K562 (cell line): ENCODE results near the gene UNC80. TPM values are rescaled to one million over a fixed set of nuclear protein-coding genes. Genes with fewer than 3 reads are reported as not detected.

ENCODE experiments used
- ATAC-seq: fragments of 200-7000 bp; cut with Tn5 transposase; 3 replicates; pipeline ENCODE4 v1.9.1; 2020; ENCODE audit warnings: moderate library complexity
- BruUV-seq: library from RNA; stranded (reverse); fragments of 400-500 nt; replicated peaks from 2 replicates; lab custom pipeline; 2021; lab: Mats Ljungman, UMichigan
- CTCF ChIA-PET: fragments of 300-600 bp; formaldehyde crosslinking; extraction: SDS; loops from one replicate; lab custom pipeline; 2021; ENCODE audit warnings: low intra/inter-chr PET ratio; lab: Yijun Ruan, JAX
- POLR2A ChIA-PET: fragments of 300-600, 350-650 bp; sonication (Branson Sonifier 250); formaldehyde crosslinking; extraction: SDS; loops from one replicate; lab custom pipeline; 2021; ENCODE audit warnings: antibody characterized with exemption, inconsistent platforms; lab: Yijun Ruan, JAX
- DNase-seq, 4 experiments: peaks; one replicate each; pipeline versions ENCODE4 v3.0.0 to v3.0.0-alpha.2; 2011 to 2018; ENCODE audit warnings: low spot score in 3 of 4, mixed read lengths in 3 of 4; ENCODE audit errors: extremely low read depth in 1 of 4
- FAIRE-seq: peaks from 2 replicates; lab custom pipeline; 2011; peaks lifted over from hg19 to GRCh38; lab: Jason Lieb, UNC
- H2AFZ ChIP-seq: 2 replicates; pipeline ENCODE4 v1.6.0; 2011; ENCODE audit warnings: low read depth, low read length, control low read depth, inconsistent platforms
- H3K27ac ChIP-seq: fragments of 200-600 bp; 3 replicates; pipeline ENCODE4 v1.8.0; 2011; ENCODE audit warnings: low read depth, mild to moderate bottlenecking, control low read depth, inconsistent platforms, low read length, moderate library complexity, mixed read lengths; ENCODE audit errors: extremely low read depth
- H3K27me3 ChIP-seq, 2 experiments: fragments of 300-600 bp in 1 of 2; 2 replicates in 1 of 2; 3 replicates in 1 of 2; pipeline versions ENCODE4 v1.6.0 to v1.8.0; 2011; ENCODE audit warnings: inconsistent platforms in 2 of 2, low read length in 2 of 2, mild to moderate bottlenecking in 1 of 2, mixed read lengths in 1 of 2, moderate library complexity in 1 of 2; ENCODE audit not compliant: control insufficient read depth in 2 of 2, insufficient read depth in 2 of 2
- H3K36me3 ChIP-seq: fragments of 300-600 bp; 3 replicates; pipeline ENCODE4 v1.8.0; 2011; ENCODE audit warnings: mild to moderate bottlenecking, low read length, inconsistent platforms; ENCODE audit not compliant: control insufficient read depth, insufficient read depth
- H3K4me1 ChIP-seq, 2 experiments: fragments of 200-600 bp in 1 of 2; replicated peaks in 1 of 2; 2 replicates in 1 of 2; 3 replicates in 1 of 2; pipeline versions ENCODE4 v1.5.1 to v1.8.0; 2011; ENCODE audit warnings: inconsistent platforms in 2 of 2, low read length in 2 of 2, mild to moderate bottlenecking in 1 of 2, mixed read lengths in 1 of 2, moderate library complexity in 1 of 2; ENCODE audit not compliant: control insufficient read depth in 2 of 2, insufficient read depth in 2 of 2
- H3K4me2 ChIP-seq: 2 replicates; pipeline ENCODE4 v1.6.1; 2011; ENCODE audit warnings: low read length, control low read depth, inconsistent platforms, mixed read lengths; ENCODE audit not compliant: insufficient read depth
- H3K4me3 ChIP-seq: fragments of 200-600 bp; sonication (generic), shearing (Covaris generic); 2 replicates; pipeline ENCODE4 v1.5.1; 2016; ENCODE audit warnings: control low read depth, inconsistent platforms
- H3K79me2 ChIP-seq: fragments of 200-600 bp; 3 replicates; pipeline ENCODE4 v1.8.0; 2011; ENCODE audit warnings: low read length, inconsistent platforms; ENCODE audit not compliant: control insufficient read depth, insufficient read depth
- H3K9ac ChIP-seq, 2 experiments: 2 replicates each; pipeline versions ENCODE4 v1.6.0 to v1.6.1; 2011; ENCODE audit warnings: low read depth in 2 of 2, low read length in 2 of 2, control low read depth in 1 of 2, inconsistent platforms in 1 of 2, mild to moderate bottlenecking in 1 of 2, mixed read lengths in 1 of 2; ENCODE audit not compliant: insufficient read depth in 1 of 2
- H3K9me1 ChIP-seq: one replicate; pipeline ENCODE4 v1.6.0; 2011; ENCODE audit warnings: inconsistent platforms, mild to moderate bottlenecking, low read length, moderate library complexity; ENCODE audit not compliant: control insufficient read depth, insufficient read depth
- H3K9me3 ChIP-seq: replicated peaks from 2 replicates; pipeline ENCODE4 v1.5.1; 2011; ENCODE audit warnings: low read depth, low read length, inconsistent platforms; ENCODE audit not compliant: control insufficient read depth, insufficient read depth
- H4K20me1 ChIP-seq: replicated peaks from 2 replicates; pipeline ENCODE4 v1.6.1; 2011; ENCODE audit warnings: low read length, inconsistent platforms, mixed read lengths; ENCODE audit not compliant: control insufficient read depth, insufficient read depth
- DLX4 ChIP-seq: fragments of 250-450 bp; sonication (Bioruptor Pico); IDR thresholded peaks from 2 replicates; pipeline ENCODE4 v1.6.1; 2021; ENCODE audit warnings: mild to moderate bottlenecking
- FOXO4 ChIP-seq: fragments of 450-650 bp; formaldehyde crosslinking; IDR thresholded peaks from 2 replicates; pipeline ENCODE4 v1.4.0; 2020; ENCODE audit warnings: mild to moderate bottlenecking, moderate library complexity
- KLF16 ChIP-seq: IDR thresholded peaks from 2 replicates; pipeline ENCODE4 v1.6.1; 2016; ENCODE audit warnings: antibody characterized with exemption
- TAF15 ChIP-seq: fragments of 200-400 bp; formaldehyde crosslinking; IDR thresholded peaks from 2 replicates; pipeline ENCODE4 v1.6.1; 2017; ENCODE audit warnings: mild to moderate bottlenecking, low read depth, low read length, moderate library complexity
- TSC22D4 ChIP-seq: fragments of 450-650 bp; IDR thresholded peaks from 2 replicates; pipeline ENCODE4 v1.6.1; 2016; ENCODE audit warnings: missing genetic modification characterization, missing biosample characterization, control low read depth
- ZBTB33 ChIP-seq: sonication (generic); formaldehyde crosslinking; IDR thresholded peaks from 2 replicates; pipeline ENCODE4 v1.8.1; 2023; ENCODE audit warnings: mild to moderate bottlenecking, missing genetic modification reagents
- ZFP36 ChIP-seq: fragments of 150-350 bp; IDR thresholded peaks from 2 replicates; pipeline ENCODE4 v1.6.1; 2018; ENCODE audit warnings: low read length, low read depth; ENCODE audit not compliant: partially characterized antibody
- WGBS: fragments of 100-300 bp; shearing (Covaris generic); methylation state at CpG from one replicate; pipeline ENCODE4 v1.1.6; 2016; ENCODE audit warnings: low coverage, mixed read lengths; ENCODE audit not compliant: insufficient coverage; ENCODE audit errors: missing lambda C conversion rate; 5-methylcytosine and 5-hydroxymethylcytosine counted together
- in situ Hi-C: fragments of 300-500 bp; cut with MboI; formaldehyde crosslinking; loops from 4 replicates; pipeline ENCODE4 v1.15.0; 2018; ENCODE audit warnings: inconsistent platforms, mixed read lengths
- intact Hi-C: fragments of 100-400 bp; cut with micrococcal nuclease; formaldehyde crosslinking; loops from 2 replicates; pipeline ENCODE4 v1.14.2; 2022
- polyA plus RNA-seq, 8 experiments: library from polyadenylated mRNA; depleted of rRNA in 4 of 8; stranded (reverse) in 5 of 8; unstranded in 3 of 8; fragments of >200 nt; fragmentation: Nextera tagmentation in 2 of 8; fragmentation: Illumina TruSeq in 1 of 8; extraction: Ambion mirVana in 2 of 8; extraction: Trizol in 1 of 8; gene quantifications; 2 replicates each; pipeline versions ENCODE4 v1.2.1 to v1.2.3, GENCODE V29; 2011 to 2014; ENCODE audit warnings: inconsistent platforms in 1 of 8, missing spikeins in 1 of 8
- total RNA-seq, 7 experiments: library from RNA; depleted of rRNA in 6 of 7; stranded (reverse); fragments of >200 nt in 6 of 7; fragmentation: Illumina TruSeq in 2 of 7; extraction: Trizol in 2 of 7; gene quantifications; 2 replicates each; pipeline versions ENCODE4 v1.2.1 to v1.2.3, GENCODE V29; 2011 to 2021; ENCODE audit warnings: low replicate concordance in 1 of 7

The UNC80 gene
- total and polyA plus RNA-seq, 9 of the 15 experiments (the other 6 are each of a cell fraction or from before 2014, with no cell fraction given), result under 0.01 to 0.04 (median 0.01) TPM; not detected in 5

- Histone ChIP-seq H4K20me1 (no peaks in the 10 kb centered on the region), H2AFZ (no peak overlapping the region), H3K9ac (no peak overlapping the region), H3K4me2 (no peak overlapping the region), H3K4me3 (no peak overlapping the region), H3K9me3 (no peaks in the 10 kb centered on the region), H3K9me1 (no peaks in the 10 kb centered on the region), H3K27ac (no peak overlapping the region), H3K36me3 (no peaks in the 10 kb centered on the region), H3K79me2 (no peaks in the 10 kb centered on the region), H3K4me1 (no peaks in the 10 kb centered on the region), H3K27me3 (no peaks in the 10 kb centered on the region)
- FAIRE-seq (no peak), ATAC-seq (no peak), DNase-seq (no peak)
- CTCF ChIA-PET, result no interaction called here
- POLR2A ChIA-PET, result no interaction called here
- WGBS, result 0% methylated on average over 2 of the region's 2 CpGs
- no peak for TF ChIP-seq FOXO4 (CRISPR knock-in tag)
- TF ChIP-seq TAF15, result no peak
- no peak for TF ChIP-seq KLF16
- no peak for TF ChIP-seq ZFP36
- no peak for TF ChIP-seq TSC22D4 (tag)
- no peak for TF ChIP-seq ZBTB33
- TF ChIP-seq DLX4 (CRISPR knock-in tag), result no peak
- no TSS peak for BruUV-seq
- in situ Hi-C loops, result no loop called here
- intact Hi-C loops, result no loop called here
These were observed 44.6 kb upstream of the UNC80 start for GRCh38 chr2:209727077-209727476.
